HEK293 (cell line): ENCODE data around the gene CNKSR3.

ENCODE experiments used
- KLF1 ChIP-seq: fragments of 450-650 bp; formaldehyde crosslinking; IDR thresholded peaks from 2 replicates; pipeline ENCODE4 v1.5.1; 2016; ENCODE audit warnings: missing biosample characterization, missing genetic modification characterization
- KLF9 ChIP-seq: fragments of 450-650 bp; formaldehyde crosslinking; IDR thresholded peaks from 2 replicates; pipeline ENCODE4 v1.5.1; 2016; ENCODE audit warnings: missing biosample characterization, missing genetic modification characterization, low read depth
- SCRT1 ChIP-seq: fragments of 450-650 bp; formaldehyde crosslinking; IDR thresholded peaks from 2 replicates; pipeline ENCODE4 v1.5.1; 2016; ENCODE audit warnings: missing biosample characterization, missing genetic modification characterization, borderline replicate concordance
- ZBTB8A ChIP-seq: fragments of 450-650 bp; formaldehyde crosslinking; IDR thresholded peaks from 2 replicates; pipeline ENCODE4 v1.5.1; 2016; ENCODE audit warnings: missing biosample characterization, missing genetic modification characterization
- ZFP37 ChIP-seq: fragments of 450-650 bp; formaldehyde crosslinking; IDR thresholded peaks from 2 replicates; pipeline ENCODE4 v1.5.1; 2016; ENCODE audit warnings: missing biosample characterization, missing genetic modification characterization
- ZFP41 ChIP-seq: fragments of 450-650 bp; formaldehyde crosslinking; IDR thresholded peaks from 2 replicates; pipeline ENCODE4 v1.5.1; 2016; ENCODE audit warnings: missing biosample characterization, missing genetic modification characterization, borderline replicate concordance
- ZIC2 ChIP-seq: fragments of 450-650 bp; formaldehyde crosslinking; IDR thresholded peaks from 2 replicates; pipeline ENCODE4 v1.5.1; 2016; ENCODE audit warnings: missing biosample characterization, missing genetic modification characterization
- ZNF311 ChIP-seq: fragments of 450-650 bp; formaldehyde crosslinking; IDR thresholded peaks from 2 replicates; pipeline ENCODE4 v1.5.1; 2017; ENCODE audit warnings: missing biosample characterization, missing genetic modification characterization, borderline replicate concordance
- ZNF423 ChIP-seq: fragments of 450-650 bp; formaldehyde crosslinking; IDR thresholded peaks from 2 replicates; pipeline ENCODE4 v1.5.1; 2016; ENCODE audit warnings: missing biosample characterization, missing genetic modification characterization
- ZNF561 ChIP-seq: fragments of 450-650 bp; IDR thresholded peaks from 2 replicates; pipeline ENCODE4 v1.5.1; 2018; ENCODE audit warnings: missing biosample characterization, missing genetic modification characterization, borderline replicate concordance
- TF ChIP-seq, protein P1 (sequence below): fragments of 450-650 bp; formaldehyde crosslinking; IDR thresholded peaks from 2 replicates; pipeline ENCODE4 v1.5.1; 2016; ENCODE audit warnings: missing biosample characterization, missing genetic modification characterization
- TF ChIP-seq, protein P2 (sequence below): fragments of 450-650 bp; formaldehyde crosslinking; IDR thresholded peaks from 2 replicates; pipeline ENCODE4 v1.5.1; 2016; ENCODE audit warnings: missing biosample characterization, missing genetic modification characterization
- TF ChIP-seq, protein P3 (sequence below): fragments of 450-650 bp; formaldehyde crosslinking; IDR thresholded peaks from 2 replicates; pipeline ENCODE4 v1.5.1; 2016; ENCODE audit warnings: missing biosample characterization, missing genetic modification characterization
- TF ChIP-seq, protein P4 (sequence below): fragments of 450-650 bp; formaldehyde crosslinking; IDR thresholded peaks from 2 replicates; pipeline ENCODE4 v1.5.1; 2016; ENCODE audit warnings: missing biosample characterization, missing genetic modification characterization

DNA sequence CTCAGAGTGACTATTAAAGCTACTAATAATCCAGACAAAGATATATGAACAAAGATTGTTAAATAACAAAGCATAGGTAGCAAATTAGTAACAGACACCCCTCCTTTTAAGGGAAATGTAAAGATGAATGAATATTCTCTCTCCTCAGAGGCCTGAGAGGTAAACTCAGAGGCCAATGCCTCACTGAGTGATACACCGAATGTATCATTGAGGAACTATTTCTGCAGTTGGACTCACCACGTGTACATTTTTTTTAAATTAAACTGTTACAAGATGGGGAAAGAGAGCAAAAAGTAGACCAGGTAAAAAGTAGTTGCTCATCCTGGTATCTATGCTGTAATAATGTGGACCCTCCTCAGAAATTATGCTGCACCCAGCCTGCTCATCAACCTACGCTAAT, 81.6 kb downstream of the CNKSR3 start:
- TF ChIP-seq KLF1 (tag by site-specific recombination) (no peak), SCRT1 (tag by site-specific recombination) (no peak), ZNF311 (tag by site-specific recombination) (no peak), ZNF561 (tag by site-specific recombination) (no peak), ZIC2 (tag by site-specific recombination) (no peak), KLF9 (tag by site-specific recombination) (no peak), ZBTB8A (tag by site-specific recombination) (no peak), ZNF423 (tag by site-specific recombination) (no peak), ZFP37 (tag by site-specific recombination) (no peak), ZFP41 (no peak)
- TF ChIP-seq, protein P1, sequence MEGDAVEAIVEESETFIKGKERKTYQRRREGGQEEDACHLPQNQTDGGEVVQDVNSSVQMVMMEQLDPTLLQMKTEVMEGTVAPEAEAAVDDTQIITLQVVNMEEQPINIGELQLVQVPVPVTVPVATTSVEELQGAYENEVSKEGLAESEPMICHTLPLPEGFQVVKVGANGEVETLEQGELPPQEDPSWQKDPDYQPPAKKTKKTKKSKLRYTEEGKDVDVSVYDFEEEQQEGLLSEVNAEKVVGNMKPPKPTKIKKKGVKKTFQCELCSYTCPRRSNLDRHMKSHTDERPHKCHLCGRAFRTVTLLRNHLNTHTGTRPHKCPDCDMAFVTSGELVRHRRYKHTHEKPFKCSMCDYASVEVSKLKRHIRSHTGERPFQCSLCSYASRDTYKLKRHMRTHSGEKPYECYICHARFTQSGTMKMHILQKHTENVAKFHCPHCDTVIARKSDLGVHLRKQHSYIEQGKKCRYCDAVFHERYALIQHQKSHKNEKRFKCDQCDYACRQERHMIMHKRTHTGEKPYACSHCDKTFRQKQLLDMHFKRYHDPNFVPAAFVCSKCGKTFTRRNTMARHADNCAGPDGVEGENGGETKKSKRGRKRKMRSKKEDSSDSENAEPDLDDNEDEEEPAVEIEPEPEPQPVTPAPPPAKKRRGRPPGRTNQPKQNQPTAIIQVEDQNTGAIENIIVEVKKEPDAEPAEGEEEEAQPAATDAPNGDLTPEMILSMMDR (tag by site-specific recombination): no peak
- TF ChIP-seq, protein P2, sequence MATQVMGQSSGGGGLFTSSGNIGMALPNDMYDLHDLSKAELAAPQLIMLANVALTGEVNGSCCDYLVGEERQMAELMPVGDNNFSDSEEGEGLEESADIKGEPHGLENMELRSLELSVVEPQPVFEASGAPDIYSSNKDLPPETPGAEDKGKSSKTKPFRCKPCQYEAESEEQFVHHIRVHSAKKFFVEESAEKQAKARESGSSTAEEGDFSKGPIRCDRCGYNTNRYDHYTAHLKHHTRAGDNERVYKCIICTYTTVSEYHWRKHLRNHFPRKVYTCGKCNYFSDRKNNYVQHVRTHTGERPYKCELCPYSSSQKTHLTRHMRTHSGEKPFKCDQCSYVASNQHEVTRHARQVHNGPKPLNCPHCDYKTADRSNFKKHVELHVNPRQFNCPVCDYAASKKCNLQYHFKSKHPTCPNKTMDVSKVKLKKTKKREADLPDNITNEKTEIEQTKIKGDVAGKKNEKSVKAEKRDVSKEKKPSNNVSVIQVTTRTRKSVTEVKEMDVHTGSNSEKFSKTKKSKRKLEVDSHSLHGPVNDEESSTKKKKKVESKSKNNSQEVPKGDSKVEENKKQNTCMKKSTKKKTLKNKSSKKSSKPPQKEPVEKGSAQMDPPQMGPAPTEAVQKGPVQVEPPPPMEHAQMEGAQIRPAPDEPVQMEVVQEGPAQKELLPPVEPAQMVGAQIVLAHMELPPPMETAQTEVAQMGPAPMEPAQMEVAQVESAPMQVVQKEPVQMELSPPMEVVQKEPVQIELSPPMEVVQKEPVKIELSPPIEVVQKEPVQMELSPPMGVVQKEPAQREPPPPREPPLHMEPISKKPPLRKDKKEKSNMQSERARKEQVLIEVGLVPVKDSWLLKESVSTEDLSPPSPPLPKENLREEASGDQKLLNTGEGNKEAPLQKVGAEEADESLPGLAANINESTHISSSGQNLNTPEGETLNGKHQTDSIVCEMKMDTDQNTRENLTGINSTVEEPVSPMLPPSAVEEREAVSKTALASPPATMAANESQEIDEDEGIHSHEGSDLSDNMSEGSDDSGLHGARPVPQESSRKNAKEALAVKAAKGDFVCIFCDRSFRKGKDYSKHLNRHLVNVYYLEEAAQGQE (tag by site-specific recombination): no peak
- TF ChIP-seq, protein P3, sequence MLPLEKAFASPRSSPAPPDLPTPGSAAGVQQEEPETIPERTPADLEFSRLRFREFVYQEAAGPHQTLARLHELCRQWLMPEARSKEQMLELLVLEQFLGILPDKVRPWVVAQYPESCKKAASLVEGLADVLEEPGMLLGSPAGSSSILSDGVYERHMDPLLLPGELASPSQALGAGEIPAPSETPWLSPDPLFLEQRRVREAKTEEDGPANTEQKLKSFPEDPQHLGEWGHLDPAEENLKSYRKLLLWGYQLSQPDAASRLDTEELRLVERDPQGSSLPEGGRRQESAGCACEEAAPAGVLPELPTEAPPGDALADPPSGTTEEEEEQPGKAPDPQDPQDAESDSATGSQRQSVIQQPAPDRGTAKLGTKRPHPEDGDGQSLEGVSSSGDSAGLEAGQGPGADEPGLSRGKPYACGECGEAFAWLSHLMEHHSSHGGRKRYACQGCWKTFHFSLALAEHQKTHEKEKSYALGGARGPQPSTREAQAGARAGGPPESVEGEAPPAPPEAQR (tag by site-specific recombination): no peak
- TF ChIP-seq, protein P4, sequence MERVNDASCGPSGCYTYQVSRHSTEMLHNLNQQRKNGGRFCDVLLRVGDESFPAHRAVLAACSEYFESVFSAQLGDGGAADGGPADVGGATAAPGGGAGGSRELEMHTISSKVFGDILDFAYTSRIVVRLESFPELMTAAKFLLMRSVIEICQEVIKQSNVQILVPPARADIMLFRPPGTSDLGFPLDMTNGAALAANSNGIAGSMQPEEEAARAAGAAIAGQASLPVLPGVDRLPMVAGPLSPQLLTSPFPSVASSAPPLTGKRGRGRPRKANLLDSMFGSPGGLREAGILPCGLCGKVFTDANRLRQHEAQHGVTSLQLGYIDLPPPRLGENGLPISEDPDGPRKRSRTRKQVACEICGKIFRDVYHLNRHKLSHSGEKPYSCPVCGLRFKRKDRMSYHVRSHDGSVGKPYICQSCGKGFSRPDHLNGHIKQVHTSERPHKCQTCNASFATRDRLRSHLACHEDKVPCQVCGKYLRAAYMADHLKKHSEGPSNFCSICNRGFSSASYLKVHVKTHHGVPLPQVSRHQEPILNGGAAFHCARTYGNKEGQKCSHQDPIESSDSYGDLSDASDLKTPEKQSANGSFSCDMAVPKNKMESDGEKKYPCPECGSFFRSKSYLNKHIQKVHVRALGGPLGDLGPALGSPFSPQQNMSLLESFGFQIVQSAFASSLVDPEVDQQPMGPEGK (tag by site-specific recombination): no peak
